HG03064 (cell line): ENCODE measurements around the gene FBXL16.
"Not testable (repeated sequence)": the region's sequence is repeated elsewhere in the genome, so short reads cannot be mapped to it uniquely, and the experiment has no call there.

Source experiments
- ATAC-seq: cut with Tn5 transposase; IDR thresholded peaks from one replicate; pipeline ENCODE4 v1.9.1; 2021; ENCODE audit warnings: low read depth; ENCODE audit not compliant: unreplicated experiment

FBXL16 gene

GRCh38 chr16:694187-694862 is 11.3 kb downstream of the FBXL16 start:
- ATAC-seq: no peak

DNA sequence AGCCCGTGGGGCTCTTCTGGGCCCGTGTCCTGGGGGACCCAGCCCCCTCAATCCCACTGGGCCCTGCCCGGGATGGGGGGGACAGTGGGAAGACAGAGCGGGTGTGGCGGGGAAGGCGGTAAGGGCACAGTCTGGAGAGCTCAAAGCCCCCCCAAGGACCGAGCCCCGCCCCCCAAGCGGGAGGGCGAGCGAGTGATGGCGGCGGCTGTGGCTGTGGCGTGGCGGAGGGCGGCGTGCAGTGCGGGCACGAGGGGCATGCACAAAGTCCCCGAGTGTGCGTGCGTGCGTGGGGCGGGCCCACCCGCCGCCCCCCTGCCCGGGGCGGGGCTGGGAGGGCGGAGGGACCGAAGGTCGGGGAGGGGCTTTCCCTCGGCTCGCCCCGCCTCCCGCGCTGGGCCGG is 11.8 kb downstream of the FBXL16 start:
- ATAC-seq: no peak

DNA sequence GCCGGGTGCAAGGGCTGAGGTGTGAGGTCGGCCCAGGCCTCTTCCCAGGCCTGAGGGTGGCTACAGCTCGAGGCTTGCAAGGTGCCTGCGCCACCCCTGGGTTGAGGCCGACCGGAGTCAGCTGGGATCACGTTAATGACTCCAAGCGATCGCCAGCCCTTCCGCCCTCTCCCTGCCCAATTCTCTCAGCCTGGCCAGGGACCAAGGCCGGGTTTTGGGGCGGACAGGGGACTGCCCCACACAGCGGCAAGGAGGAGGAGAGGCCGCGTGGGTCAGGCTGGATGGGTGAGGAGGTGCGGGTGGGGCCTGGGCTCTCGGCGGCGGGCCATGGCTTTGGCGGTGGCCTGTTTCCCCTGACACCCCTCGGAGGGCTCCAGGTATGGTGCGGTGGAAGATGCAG is 12.2 kb downstream of the FBXL16 start:
- no peak for ATAC-seq

- no peak for ATAC-seq
These were observed 13.1 kb downstream of the FBXL16 start for GRCh38 chr16:692356-693108.

DNA sequence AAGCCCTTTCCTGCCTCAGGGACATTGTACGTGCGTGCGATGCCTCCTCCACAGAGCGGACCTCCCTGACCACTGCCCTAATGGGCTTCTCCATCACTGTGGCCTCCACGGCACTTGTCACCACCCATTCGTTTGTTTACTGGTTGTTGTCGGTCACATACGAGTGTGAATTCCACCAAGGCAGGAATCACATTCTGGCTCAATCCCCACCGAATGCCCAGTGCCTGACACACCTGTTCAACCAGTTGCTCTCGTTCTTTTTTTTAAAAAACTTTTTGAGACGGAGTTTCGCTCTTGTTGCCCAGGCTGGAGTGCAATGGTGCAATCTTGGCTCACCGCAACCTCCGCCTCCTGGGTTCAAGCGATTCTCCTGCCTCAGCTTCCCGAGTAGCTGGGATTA is 14.4 kb downstream of the FBXL16 start:
- not testable (repeated sequence) for ATAC-seq

- ATAC-seq: no peak
These were observed 16.3 kb downstream of the FBXL16 start for GRCh38 chr16:689175-689897.

GRCh38 chr16:687499-687898 is 18.1 kb downstream of the FBXL16 start:
- ATAC-seq: no peak

GRCh38 chr16:686459-687260 is 18.9 kb downstream of the FBXL16 start:
- no peak for ATAC-seq

GRCh38 chr16:685967-686366 is 19.6 kb downstream of the FBXL16 start:
- ATAC-seq: no peak

DNA sequence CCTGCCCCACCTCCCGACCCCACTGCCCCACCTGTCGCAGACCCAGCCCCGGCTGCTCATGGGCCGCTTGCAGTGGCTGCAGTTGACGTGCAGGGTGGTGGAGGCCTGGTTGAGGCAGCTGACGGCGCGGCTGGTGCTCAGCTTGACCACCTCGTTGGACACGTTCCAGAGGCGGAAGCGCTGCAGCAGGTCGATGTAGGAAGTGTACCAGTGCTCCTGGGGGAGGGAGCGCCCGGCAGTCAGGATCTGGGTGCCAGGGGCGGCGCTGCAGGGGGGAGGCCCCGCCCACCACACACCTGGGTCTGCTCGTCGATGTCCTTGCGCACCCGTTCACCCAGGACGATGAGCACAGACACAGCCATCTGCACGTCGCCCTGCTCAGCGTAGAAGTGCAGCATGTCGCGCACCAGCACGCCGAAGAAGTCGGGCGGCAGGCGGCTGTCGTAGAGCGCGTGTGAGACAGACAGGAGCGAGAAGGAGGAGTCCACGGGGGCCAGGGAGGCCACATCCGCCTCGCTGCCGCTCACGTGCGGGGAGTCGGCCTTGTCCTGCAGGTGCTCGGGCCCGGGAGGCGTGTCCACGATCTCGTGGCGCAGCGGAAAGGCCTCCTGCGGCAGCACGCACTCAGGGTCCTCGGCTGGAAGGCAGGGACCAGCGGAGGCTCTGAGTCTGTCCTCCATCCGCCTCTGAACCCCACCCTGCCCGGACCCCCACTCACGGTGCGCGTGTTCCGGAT is 20.5 kb downstream of the FBXL16 start:
- no peak for ATAC-seq

GRCh38 chr16:684071-684794 is 21.4 kb downstream of the FBXL16 start, which contains the start of gene JMJD8:
Gene JMJD8, minus strand, starts transcription at chr16:684334. Its CDS starts 15 bp downstream, at chr16:684319.
- ATAC-seq: peak; percentile 42

- peak; percentile 1 for ATAC-seq
These were observed 22.1 kb downstream of the FBXL16 start for GRCh38 chr16:683396-684070.

DNA sequence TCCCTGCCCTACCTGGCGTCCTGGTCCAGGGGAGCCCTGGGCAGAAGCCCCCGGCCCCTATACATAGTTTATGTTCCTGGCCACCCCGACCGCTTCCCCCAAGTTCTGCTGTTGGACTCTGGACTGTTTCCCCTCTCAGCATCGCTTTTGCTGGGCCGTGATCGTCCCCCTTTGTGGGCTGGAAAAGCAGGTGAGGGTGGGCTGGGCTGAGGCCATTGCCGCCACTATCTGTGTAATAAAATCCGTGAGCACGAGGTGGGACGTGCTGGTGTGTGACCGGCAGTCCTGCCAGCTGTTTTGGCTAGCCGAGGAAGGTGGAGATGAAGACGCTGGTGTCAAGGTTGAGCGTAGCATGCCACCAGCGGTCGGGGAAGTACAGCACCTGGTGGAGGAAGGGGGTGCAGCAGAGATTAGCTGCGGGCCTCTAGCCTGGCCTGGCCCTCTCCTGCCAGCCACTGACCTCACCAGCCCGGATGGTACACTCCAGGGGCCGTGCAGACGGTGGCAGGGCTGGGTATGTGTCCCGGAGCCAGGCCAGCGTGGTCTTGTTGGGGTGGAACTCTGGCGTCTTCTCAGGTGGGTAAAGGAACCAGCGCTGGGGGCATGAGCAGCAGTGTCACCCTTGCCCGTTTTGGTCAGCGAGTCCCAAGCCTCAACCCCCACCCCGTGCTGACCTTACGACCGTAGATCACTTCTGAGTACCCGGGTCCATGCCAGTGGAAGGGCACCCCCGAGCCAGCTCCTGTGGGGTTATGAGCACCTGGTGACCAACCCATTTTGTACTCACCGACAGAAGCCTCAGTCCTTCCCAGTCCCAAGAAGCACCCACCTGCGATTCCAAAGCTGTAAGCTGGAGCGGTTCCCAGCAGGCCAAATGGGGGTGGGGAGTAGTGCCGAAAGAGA is 22.9 kb downstream of the FBXL16 start:
- ATAC-seq: no peak

- no peak for ATAC-seq
These were observed 23.7 kb downstream of the FBXL16 start for GRCh38 chr16:681746-682427.

DNA sequence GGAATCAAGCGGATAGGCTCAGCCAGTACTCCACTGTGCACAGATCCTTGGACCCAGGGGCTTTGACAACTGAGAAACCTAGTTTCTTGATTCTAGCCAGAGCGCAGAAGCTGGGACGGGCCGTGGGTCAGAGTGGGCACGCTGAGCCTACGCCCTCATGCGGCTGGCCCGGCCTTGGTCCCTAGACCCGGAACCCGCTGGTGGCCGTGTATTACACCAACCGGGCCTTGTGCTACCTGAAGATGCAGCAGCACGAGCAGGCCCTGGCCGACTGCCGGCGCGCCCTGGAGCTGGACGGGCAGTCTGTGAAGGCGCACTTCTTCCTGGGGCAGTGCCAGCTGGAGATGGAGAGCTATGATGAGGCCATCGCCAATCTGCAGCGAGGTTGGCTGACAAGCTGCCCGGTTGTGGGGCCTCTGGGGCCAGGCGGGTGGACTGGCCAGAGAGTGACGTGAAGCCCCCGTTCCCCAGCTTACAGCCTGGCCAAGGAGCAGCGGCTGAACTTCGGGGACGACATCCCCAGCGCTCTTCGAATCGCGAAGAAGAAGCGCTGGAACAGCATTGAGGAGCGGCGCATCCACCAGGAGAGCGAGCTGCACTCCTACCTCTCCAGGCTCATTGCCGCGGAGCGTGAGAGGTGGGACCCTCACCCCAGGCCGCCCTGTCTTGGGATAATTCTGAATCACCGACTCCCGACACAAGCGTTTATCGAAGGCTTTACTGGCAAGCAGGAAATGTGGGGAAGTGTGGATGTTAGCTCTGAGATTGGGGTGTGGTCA is 24.4 kb downstream of the FBXL16 start:
- no peak for ATAC-seq

GRCh38 chr16:680625-680945 is 25.0 kb downstream of the FBXL16 start:
- ATAC-seq: no peak
